WI38 (cell line): ENCODE results near the gene TMOD1.
"Not testable (repeated sequence)": the region's sequence is repeated elsewhere in the genome, so short reads cannot be mapped to it uniquely, and the experiment has no call there.

ENCODE experiments used
- H3K4me3 ChIP-seq: 2 replicates; pipeline ENCODE4 v1.5.1; 2011; ENCODE audit warnings: low read depth, mild to moderate bottlenecking, control low read depth, low read length
- CTCF ChIP-seq: IDR thresholded peaks from 2 replicates; pipeline ENCODE4 v1.5.1; 2012; ENCODE audit warnings: low read depth, mild to moderate bottlenecking, control low read depth, low read length

The TMOD1 gene

GRCh38 chr9:97568461-97569275 lies 67.2 kb downstream of the TMOD1 start:
- TF ChIP-seq CTCF: no peak
- H3K4me3 ChIP-seq: no peak overlapping the region

GRCh38 chr9:97570899-97571298 lies 69.4 kb downstream of the TMOD1 start:
- H3K4me3 ChIP-seq: no peak overlapping the region
- no peak for TF ChIP-seq CTCF

- no peak for TF ChIP-seq CTCF
- no peak overlapping the region for H3K4me3 ChIP-seq
Observed at GRCh38 chr9:97571664-97572063, 70.2 kb downstream of the TMOD1 start.

GRCh38 chr9:97572196-97572891 lies 70.9 kb downstream of the TMOD1 start:
- no peak overlapping the region for H3K4me3 ChIP-seq
- TF ChIP-seq CTCF: no peak

- no peak for TF ChIP-seq CTCF
- no peak overlapping the region for H3K4me3 ChIP-seq
Observed at GRCh38 chr9:97572892-97573365, 71.5 kb downstream of the TMOD1 start.

GRCh38 chr9:97573482-97574073 lies 72.1 kb downstream of the TMOD1 start:
- TF ChIP-seq CTCF: no peak
- H3K4me3 ChIP-seq: no peak overlapping the region

GRCh38 chr9:97574101-97574571 lies 72.7 kb downstream of the TMOD1 start:
- not testable (repeated sequence) for H3K4me3 ChIP-seq

- not testable (repeated sequence) for H3K4me3 ChIP-seq
Observed at GRCh38 chr9:97574921-97575672, 73.6 kb downstream of the TMOD1 start.
